HL-60 (cell line): ENCODE results near the gene TMEM163.
"Not testable (repeated sequence)": the region's sequence is repeated elsewhere in the genome, so short reads cannot be mapped to it uniquely, and the experiment has no call there.

Source experiments
- DNase-seq, 2 experiments: peaks; one replicate each; pipeline ENCODE4 v3.0.0-alpha.2; 2010 to 2020; ENCODE audit warnings: low read depth in 1 of 2, low spot score in 1 of 2
- H3K27ac ChIP-seq: fragments of 250-450 bp; sonication (Bioruptor Pico); replicated peaks from 2 replicates; pipeline ENCODE4 v1.5.1; 2020; ENCODE audit warnings: mild to moderate bottlenecking, moderate library complexity
- H3K27me3 ChIP-seq: fragments of 250-450 bp; sonication (Bioruptor Pico); 2 replicates; pipeline ENCODE4 v1.5.1; 2021; ENCODE audit warnings: mild to moderate bottlenecking, moderate library complexity; ENCODE audit not compliant: insufficient read depth, poor library complexity, severe bottlenecking
- H3K4me3 ChIP-seq: replicated peaks from 2 replicates; pipeline ENCODE4 v1.5.1; 2011; ENCODE audit warnings: mild to moderate bottlenecking, control low read depth, low read length; ENCODE audit not compliant: insufficient read depth
- CTCF ChIP-seq: IDR thresholded peaks from one replicate; pipeline ENCODE4 v1.5.1; 2011; ENCODE audit warnings: low read length, control low read depth, inconsistent platforms; ENCODE audit not compliant: insufficient read depth
- GABPA ChIP-seq: IDR thresholded peaks from 2 replicates; pipeline ENCODE4 v1.6.1; 2012; ENCODE audit warnings: low read depth
- POLR2AphosphoS5 ChIP-seq: IDR thresholded peaks from 2 replicates; pipeline ENCODE4 v1.6.1; 2012; ENCODE audit warnings: low read depth
- REST ChIP-seq: IDR thresholded peaks from 2 replicates; pipeline ENCODE4 v1.6.1; 2012; ENCODE audit warnings: low read depth; ENCODE audit not compliant: insufficient replicate concordance
- SPI1 ChIP-seq: IDR thresholded peaks from 2 replicates; pipeline ENCODE4 v1.6.1; 2012; ENCODE audit warnings: low read depth, mild to moderate bottlenecking, borderline replicate concordance

TMEM163 gene

GRCh38 chr2:134619250-134619649 lies 99.5 kb downstream of the TMEM163 start:
- DNase-seq: no peak

GRCh38 chr2:134615480-134615879 lies 103.3 kb downstream of the TMEM163 start:
- H3K27me3 ChIP-seq, H3K27ac ChIP-seq, DNase-seq, H3K4me3 ChIP-seq: not testable (repeated sequence)

More at GRCh38 chr2:134619250-134619649, 99.5 kb downstream of the TMEM163 start:
- Histone ChIP-seq H3K4me3 (no peak overlapping the region), H3K27ac (no peak overlapping the region), H3K27me3 (no peaks in the 10 kb centered on the region)
- TF ChIP-seq GABPA (no peak), CTCF (no peak), SPI1 (no peak), POLR2AphosphoS5 (no peak), REST (no peak)

- TF ChIP-seq CTCF (no peak), SPI1 (no peak)
- no peak overlapping the region for H3K27ac ChIP-seq
- H3K4me3 ChIP-seq: no peak overlapping the region
- no peaks in the 10 kb centered on the region for H3K27me3 ChIP-seq
- DNase-seq: no peak
These were observed 107.5 kb downstream of the TMEM163 start for GRCh38 chr2:134611316-134611715.

GRCh38 chr2:134610871-134611270 lies 107.9 kb downstream of the TMEM163 start:
- TF ChIP-seq POLR2AphosphoS5 (no peak), CTCF (no peak), GABPA (no peak), REST (no peak), SPI1 (no peak)

More at GRCh38 chr2:134610871-134611270, 107.9 kb downstream of the TMEM163 start:
- Histone ChIP-seq H3K27ac (no peak overlapping the region), H3K27me3 (no peaks in the 10 kb centered on the region), H3K4me3 (no peak overlapping the region)
- no peak for DNase-seq
